GM18502 (cell line): ENCODE data around the gene VPS37D.
"Not testable (repeated sequence)": the region's sequence is repeated elsewhere in the genome, so short reads cannot be mapped to it uniquely, and the experiment has no call there.

ENCODE experiments used
- ATAC-seq: cut with Tn5 transposase; IDR thresholded peaks from one replicate; pipeline ENCODE4 v1.9.1; 2021; ENCODE audit warnings: mild to moderate bottlenecking; ENCODE audit not compliant: unreplicated experiment, poor library complexity

Gene VPS37D

GRCh38 chr7:73676062-73676461 lies 8.4 kb downstream of the VPS37D start:
- ATAC-seq: not testable (repeated sequence)

- ATAC-seq: no peak
These were observed 11.2 kb downstream of the VPS37D start for GRCh38 chr7:73678862-73679261.

- ATAC-seq: no peak
These were observed 12.1 kb downstream of the VPS37D start for GRCh38 chr7:73679709-73680108.

GRCh38 chr7:73680501-73680900 lies 12.9 kb downstream of the VPS37D start:
- ATAC-seq: no peak

GRCh38 chr7:73681031-73681430 lies 13.4 kb downstream of the VPS37D start:
- no peak for ATAC-seq

GRCh38 chr7:73682745-73683055 lies 15.1 kb downstream of the VPS37D start:
- ATAC-seq: peak; percentile 1

GRCh38 chr7:73683056-73683787 lies 15.6 kb downstream of the VPS37D start, which contains the start of the genes BUD23 and DNAJC30:
Gene BUD23, plus strand, starts transcription at chr7:73683597. Its CDS starts 29 bp downstream, at chr7:73683626.
Gene DNAJC30, minus strand, starts transcription at chr7:73683453. Its CDS starts 30 bp downstream, at chr7:73683423.
- ATAC-seq: peak; percentile 92

- peak; percentile 10 for ATAC-seq
These were observed 16.4 kb downstream of the VPS37D start for GRCh38 chr7:73683788-73684693.

- ATAC-seq: no peak
These were observed 17.7 kb downstream of the VPS37D start for GRCh38 chr7:73685311-73685710.

GRCh38 chr7:73688288-73688687 lies 20.7 kb downstream of the VPS37D start:
- ATAC-seq: no peak

- ATAC-seq: no peak
These were observed 23.0 kb downstream of the VPS37D start for GRCh38 chr7:73690646-73691045.

- ATAC-seq: no peak
These were observed 28.7 kb downstream of the VPS37D start for GRCh38 chr7:73696372-73696771.

GRCh38 chr7:73698410-73698809 lies 30.8 kb downstream of the VPS37D start:
- ATAC-seq: no peak

GRCh38 chr7:73699370-73700068 lies 31.9 kb downstream of the VPS37D start:
- no peak for ATAC-seq

- ATAC-seq: no peak
These were observed 32.4 kb downstream of the VPS37D start for GRCh38 chr7:73700069-73700423.

- no peak for ATAC-seq
These were observed 33.0 kb downstream of the VPS37D start for GRCh38 chr7:73700581-73701134.

GRCh38 chr7:73701357-73701995 lies 33.8 kb downstream of the VPS37D start:
- no peak for ATAC-seq

GRCh38 chr7:73702226-73702625 lies 34.6 kb downstream of the VPS37D start:
- ATAC-seq: no peak

GRCh38 chr7:73702665-73703064 lies 35.0 kb downstream of the VPS37D start:
- no peak for ATAC-seq

GRCh38 chr7:73703225-73703624 lies 35.6 kb downstream of the VPS37D start:
- no peak for ATAC-seq
